ENCODE data around the gene FAM83B. TPM values are rescaled to one million over a fixed set of nuclear protein-coding genes. Genes with fewer than 3 reads are reported as not detected.

FAM83B gene
- total RNA-seq, 4 donors from 2014 or later: 20.2 to 38.5 (median 36.6) TPM

GRCh38 chr6:54873599-54873998 lies 27.0 kb downstream of the FAM83B start:
- Histone ChIP-seq H3K36me3 (peaks cover 0 to 3% (median 0%) of the 10 kb centered on the region in 4 donors), H3K27me3 (no peaks in the 10 kb centered on the region), H3K27ac (no peak overlapping the region), H3K4me1 (peaks cover 0 to 24% (median 5%) of the 10 kb centered on the region in 4 donors), H3K9me3 (no peaks in the 10 kb centered on the region), H3K4me3 (no peak overlapping the region)
- no peak for TF ChIP-seq EP300 (IDR thresholded peaks at IDR 0.05; ENCODE audit: low read depth)
- TF ChIP-seq CTCF (IDR thresholded peaks at IDR 0.05): no peak
- TF ChIP-seq POLR2AphosphoS5 (IDR thresholded peaks at IDR 0.05): no peak
- TF ChIP-seq POLR2A (IDR thresholded peaks at IDR 0.05): no peak
- in situ Hi-C loops (cut with MboI; ENCODE audit: low pct_ligation_motif_present in 1 of 4, low pct_unique_long_range_greater_than_20kb in 1 of 4, low sequenced_read_pairs in 3 of 4): no loop called here
- 50 to 57% methylated on average over 1 of the region's 1 CpG for WGBS, 2 donors (ENCODE audit: low coverage in 1 of 2)
- intact Hi-C loops (cut with DNase I; ENCODE audit: low total_unique reads): no loop called here
- no peak for DNase-seq

- TF ChIP-seq POLR2A (IDR thresholded peaks at IDR 0.05) (no peak), CTCF (IDR thresholded peaks at IDR 0.05) (no peak), POLR2AphosphoS5 (IDR thresholded peaks at IDR 0.05) (no peak), EP300 (IDR thresholded peaks at IDR 0.05; ENCODE audit: low read depth) (no peak)
- Histone ChIP-seq H3K4me3 (no peak overlapping the region), H3K27me3 (no peaks in the 10 kb centered on the region), H3K4me1 (peaks cover 0 to 26% (median 5%) of the 10 kb centered on the region in 4 donors), H3K27ac (no peak overlapping the region), H3K9me3 (no peaks in the 10 kb centered on the region), H3K36me3 (peaks cover 0 to 3% (median 0%) of the 10 kb centered on the region in 4 donors)
- 63 to 85% methylated on average over 2 of the region's 2 CpGs for WGBS, 2 donors (ENCODE audit: low coverage in 1 of 2)
- no peak for DNase-seq
- intact Hi-C loops (cut with DNase I; ENCODE audit: low total_unique reads) (no loop called here), in situ Hi-C loops (cut with MboI; ENCODE audit: low pct_ligation_motif_present in 1 of 4, low pct_unique_long_range_greater_than_20kb in 1 of 4, low sequenced_read_pairs in 3 of 4) (no loop called here)
These were observed 27.9 kb downstream of the FAM83B start for GRCh38 chr6:54874349-54875048.

GRCh38 chr6:54875539-54875938 lies 29.0 kb downstream of the FAM83B start:
- TF ChIP-seq POLR2A (IDR thresholded peaks at IDR 0.05) (no peak), POLR2AphosphoS5 (IDR thresholded peaks at IDR 0.05) (no peak)
- Histone ChIP-seq H3K27me3 (no peaks in the 10 kb centered on the region), H3K36me3 (no peaks in the 10 kb centered on the region), H3K27ac (no peak overlapping the region), H3K9me3 (no peaks in the 10 kb centered on the region), H3K4me3 (no peak overlapping the region), H3K4me1 (peaks cover 0 to 28% (median 5%) of the 10 kb centered on the region in 4 donors)
- WGBS, 2 donors (ENCODE audit: low coverage in 1 of 2): 63 to 68% methylated on average over 3 of the region's 3 CpGs
- intact Hi-C loops (cut with DNase I; ENCODE audit: low total_unique reads) (no loop called here), in situ Hi-C loops (cut with MboI; ENCODE audit: low pct_ligation_motif_present in 1 of 4, low pct_unique_long_range_greater_than_20kb in 1 of 4, low sequenced_read_pairs in 3 of 4) (no loop called here)
- no peak for DNase-seq

GRCh38 chr6:54876365-54876764 lies 29.8 kb downstream of the FAM83B start:
- intact Hi-C loops (cut with DNase I; ENCODE audit: low total_unique reads) (no loop called here), in situ Hi-C loops (cut with MboI; ENCODE audit: low pct_ligation_motif_present in 1 of 4, low pct_unique_long_range_greater_than_20kb in 1 of 4, low sequenced_read_pairs in 3 of 4) (no loop called here)
- no peak for DNase-seq
- Histone ChIP-seq H3K36me3 (no peaks in the 10 kb centered on the region), H3K27ac (peak overlapping the region in 1 of 4 donors; percentile 14), H3K9me3 (no peaks in the 10 kb centered on the region), H3K4me3 (no peak overlapping the region), H3K27me3 (no peaks in the 10 kb centered on the region), H3K4me1 (peaks cover 0 to 29% (median 5%) of the 10 kb centered on the region in 4 donors)
- WGBS, 2 donors (ENCODE audit: low coverage in 1 of 2): 75 to 94% methylated on average over 4 to 8 of the region's 8 CpGs
- no peak for TF ChIP-seq POLR2A (IDR thresholded peaks at IDR 0.05)
- no peak for TF ChIP-seq CTCF (IDR thresholded peaks at IDR 0.05)
- no peak for TF ChIP-seq EP300 (IDR thresholded peaks at IDR 0.05; ENCODE audit: low read depth)
- TF ChIP-seq POLR2AphosphoS5 (IDR thresholded peaks at IDR 0.05): no peak
